ENCODE measurements around the gene MBD2. TPM values are rescaled to one million over a fixed set of nuclear protein-coding genes. Genes with fewer than 3 reads are reported as not detected.

MBD2 gene
- total RNA-seq, 1 donor = 35.8 TPM

DNA sequence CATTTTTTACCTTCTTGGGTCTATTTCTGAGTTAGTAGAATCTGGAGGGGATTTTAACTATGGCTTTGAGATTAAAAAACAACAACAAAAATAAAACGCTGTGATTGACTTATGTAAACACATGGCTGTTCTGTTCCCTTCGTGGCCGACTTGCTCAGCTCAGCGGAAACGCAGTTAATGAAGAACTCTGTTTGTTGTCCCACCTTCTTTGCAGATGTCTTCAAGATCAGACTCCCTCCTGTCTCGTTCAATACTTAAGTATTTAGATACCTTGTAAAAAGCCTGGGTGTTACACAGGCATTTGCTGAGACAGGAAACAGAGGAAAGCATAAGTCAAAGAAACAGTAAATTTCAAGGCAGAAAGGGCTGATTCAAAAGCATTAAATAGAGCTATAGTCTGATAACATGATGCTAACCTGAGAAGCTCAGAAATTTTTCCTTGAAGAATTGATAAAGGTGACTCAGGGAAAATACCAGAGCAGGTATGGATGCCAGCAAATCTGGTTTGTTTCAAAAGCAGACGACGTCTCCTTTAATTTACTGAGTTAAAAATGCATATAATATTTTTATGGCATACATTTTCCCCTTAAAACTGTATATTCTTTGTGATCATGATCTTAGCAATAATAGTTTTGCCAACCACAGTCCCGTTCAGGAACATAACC lies 23.2 kb upstream of the MBD2 start:
- TF ChIP-seq, protein P1, sequence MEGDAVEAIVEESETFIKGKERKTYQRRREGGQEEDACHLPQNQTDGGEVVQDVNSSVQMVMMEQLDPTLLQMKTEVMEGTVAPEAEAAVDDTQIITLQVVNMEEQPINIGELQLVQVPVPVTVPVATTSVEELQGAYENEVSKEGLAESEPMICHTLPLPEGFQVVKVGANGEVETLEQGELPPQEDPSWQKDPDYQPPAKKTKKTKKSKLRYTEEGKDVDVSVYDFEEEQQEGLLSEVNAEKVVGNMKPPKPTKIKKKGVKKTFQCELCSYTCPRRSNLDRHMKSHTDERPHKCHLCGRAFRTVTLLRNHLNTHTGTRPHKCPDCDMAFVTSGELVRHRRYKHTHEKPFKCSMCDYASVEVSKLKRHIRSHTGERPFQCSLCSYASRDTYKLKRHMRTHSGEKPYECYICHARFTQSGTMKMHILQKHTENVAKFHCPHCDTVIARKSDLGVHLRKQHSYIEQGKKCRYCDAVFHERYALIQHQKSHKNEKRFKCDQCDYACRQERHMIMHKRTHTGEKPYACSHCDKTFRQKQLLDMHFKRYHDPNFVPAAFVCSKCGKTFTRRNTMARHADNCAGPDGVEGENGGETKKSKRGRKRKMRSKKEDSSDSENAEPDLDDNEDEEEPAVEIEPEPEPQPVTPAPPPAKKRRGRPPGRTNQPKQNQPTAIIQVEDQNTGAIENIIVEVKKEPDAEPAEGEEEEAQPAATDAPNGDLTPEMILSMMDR (IDR thresholded peaks at IDR 0.05; ENCODE audit: insufficient read depth, low read depth, low read length) = no peak

DNA sequence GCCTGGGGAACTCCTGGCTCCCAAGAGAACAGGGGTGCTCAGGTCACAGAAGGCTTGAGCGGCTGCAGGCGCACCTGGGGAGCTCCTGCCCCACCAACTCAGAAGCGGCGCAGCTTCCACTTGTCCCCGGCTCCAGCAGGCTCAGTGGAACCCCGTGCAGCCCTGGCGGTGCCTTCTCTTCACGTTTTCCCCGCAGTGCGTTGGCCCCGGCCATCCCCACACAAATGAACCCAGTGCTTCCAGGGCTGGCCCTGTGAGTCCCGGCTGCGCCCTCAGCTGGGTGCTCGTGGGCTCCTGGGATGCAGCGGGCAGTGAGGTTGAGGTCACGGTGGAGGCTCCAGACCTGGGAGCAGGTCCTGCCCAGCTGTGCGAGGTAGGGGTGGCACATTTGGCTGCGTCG lies 17.9 kb upstream of the MBD2 start:
- no peak overlapping the region for H3K4me3 ChIP-seq (ENCODE audit: low read depth, low read length)
- TF ChIP-seq, protein P1 (IDR thresholded peaks at IDR 0.05; ENCODE audit: insufficient read depth, low read depth, low read length) = no peak
- no peak for DNase-seq (ENCODE audit: low read depth)

More for the DNA sequence above, 23.2 kb upstream of the MBD2 start:
- no peak for DNase-seq (ENCODE audit: low read depth)
- H3K4me3 ChIP-seq (ENCODE audit: low read depth, low read length) = no peak overlapping the region

DNA sequence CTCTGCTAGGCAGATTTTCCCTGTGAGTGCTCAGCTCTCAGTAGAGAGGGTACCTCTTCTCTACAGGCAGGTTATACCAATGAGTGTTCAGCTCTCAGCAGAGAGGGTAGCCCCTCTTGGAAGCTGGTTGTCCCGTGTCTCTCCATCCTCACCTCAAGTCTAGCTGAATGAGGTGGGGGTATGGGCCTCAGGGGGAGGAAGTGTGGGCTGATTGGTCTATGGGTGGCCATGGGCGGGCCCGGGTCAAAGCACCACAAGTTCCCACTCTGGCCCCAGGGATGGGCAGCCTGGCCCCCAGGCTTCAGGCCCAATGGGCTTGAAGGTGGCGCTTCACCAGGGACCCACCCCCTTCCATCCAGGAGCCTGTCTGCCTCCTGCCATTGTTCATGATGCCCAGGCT lies 17.0 kb upstream of the MBD2 start:
- no peak for DNase-seq (ENCODE audit: low read depth)
- H3K4me3 ChIP-seq (ENCODE audit: low read depth, low read length) = no peak overlapping the region
- TF ChIP-seq, protein P1 (IDR thresholded peaks at IDR 0.05; ENCODE audit: insufficient read depth, low read depth, low read length) = no peak

DNA sequence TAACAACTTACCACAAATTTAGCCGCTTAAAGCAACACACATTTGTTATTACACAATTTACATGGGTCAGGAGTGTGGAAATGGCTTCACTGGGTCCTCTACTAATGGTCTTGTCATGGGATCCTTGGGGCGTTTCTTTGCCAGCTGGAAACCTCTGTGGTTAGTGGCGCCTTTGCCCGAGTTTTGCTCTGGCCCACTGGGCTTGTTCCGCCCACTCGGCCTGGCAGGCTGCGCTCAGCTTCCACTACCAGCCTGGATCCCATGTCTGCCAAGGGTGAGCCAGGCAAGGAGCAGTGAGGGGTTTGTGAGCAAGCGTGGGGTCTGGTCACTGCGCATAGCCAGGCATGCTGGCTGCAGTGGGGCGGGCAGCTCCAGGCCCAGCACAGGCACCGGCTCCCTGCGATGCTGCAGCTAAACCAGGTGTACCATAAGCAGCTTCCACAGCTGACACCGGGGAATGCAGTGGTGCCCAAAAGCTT lies 16.2 kb upstream of the MBD2 start:
- TF ChIP-seq, protein P1 (IDR thresholded peaks at IDR 0.05; ENCODE audit: insufficient read depth, low read depth, low read length) = no peak
- no peak overlapping the region for H3K4me3 ChIP-seq (ENCODE audit: low read depth, low read length)
- peak; percentile 69 for DNase-seq (ENCODE audit: low read depth)

DNA sequence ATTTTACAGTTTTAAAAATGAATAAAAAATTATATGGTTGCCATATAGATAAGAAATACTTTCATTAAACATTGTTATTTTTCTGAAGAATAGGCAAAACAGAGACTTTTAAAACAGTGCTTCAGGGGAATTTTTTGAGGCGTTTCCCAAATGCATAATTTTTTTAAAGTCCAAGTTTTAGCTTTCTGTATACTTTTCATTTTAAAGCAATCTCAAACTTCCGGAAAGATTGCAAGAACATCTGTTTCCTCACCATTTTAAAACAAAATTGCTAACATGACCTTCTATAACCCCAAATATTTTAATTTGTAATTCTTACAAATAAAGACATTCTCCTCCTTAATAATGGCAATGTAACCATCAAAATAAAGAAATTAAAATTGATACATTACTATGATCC lies 15.1 kb upstream of the MBD2 start:
- TF ChIP-seq, protein P1 (IDR thresholded peaks at IDR 0.05; ENCODE audit: insufficient read depth, low read depth, low read length) = no peak
- H3K4me3 ChIP-seq (ENCODE audit: low read depth, low read length) = no peak overlapping the region
- DNase-seq (ENCODE audit: low read depth) = no peak

DNA sequence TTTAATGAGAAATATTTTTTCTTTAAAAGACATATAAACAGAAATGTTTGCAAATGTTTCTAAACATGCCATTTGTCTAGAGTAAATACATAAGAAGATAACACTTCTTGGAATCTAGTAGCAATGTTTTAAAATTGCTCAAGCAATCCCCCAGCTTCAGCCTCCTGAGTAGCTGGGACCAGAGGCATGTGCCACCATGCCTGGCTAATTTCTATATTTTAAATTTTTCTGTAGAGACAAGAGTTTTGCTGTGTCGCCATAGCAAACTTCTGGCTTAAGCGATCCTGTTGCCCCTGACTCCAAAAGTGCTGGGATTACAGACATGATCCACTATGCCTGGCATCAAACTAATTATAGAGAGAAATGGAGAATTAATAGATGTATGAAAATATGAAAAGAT lies 14.6 kb upstream of the MBD2 start:
- TF ChIP-seq, protein P1 (IDR thresholded peaks at IDR 0.05; ENCODE audit: insufficient read depth, low read depth, low read length) = no peak
- H3K4me3 ChIP-seq (ENCODE audit: low read depth, low read length) = no peak overlapping the region
- no peak for DNase-seq (ENCODE audit: low read depth)
